Subcutaneous adipose tissue (tissue), 4 donors: Measurements from ENCODE around the gene CNN3. TPM values are rescaled to one million over a fixed set of nuclear protein-coding genes. Genes with fewer than 3 reads are reported as not detected.

Source experiments
- CTCF ChIP-seq: fragments of 450-650 bp; IDR thresholded peaks from one replicate; pipeline ENCODE4 v1.5.1; 2016; ENCODE audit warnings: low read depth, mild to moderate bottlenecking, control low read depth, antibody characterized with exemption, moderate library complexity
- total RNA-seq, 4 donors: library from RNA; depleted of rRNA; stranded (reverse); fragments of >200 nt; gene quantifications; one replicate each; pipeline ENCODE4 v1.1.0, GENCODE V29; 2016

Gene CNN3
- total RNA-seq: 100 to 1,000 TPM in 3 of 4 donors, 10 to 100 TPM in 1; 99.6 to 172 (median 151) TPM

GRCh38 chr1:94926915-94927404 lies at the start of gene CNN3:
Gene CNN3 (minus strand): TSS chr1:94927110. CDS start chr1:94926894, 216 bp downstream.
- no peak for TF ChIP-seq CTCF

GRCh38 chr1:94974824-94975223 lies 47.9 kb upstream of the CNN3 start:
- TF ChIP-seq CTCF: no peak

- TF ChIP-seq CTCF: no peak
Measured at GRCh38 chr1:94974241-94974640, 47.3 kb upstream of the CNN3 start.

GRCh38 chr1:94973309-94973922 lies 46.5 kb upstream of the CNN3 start:
- TF ChIP-seq CTCF: no peak

- no peak for TF ChIP-seq CTCF
Measured at GRCh38 chr1:94971491-94971924, 44.6 kb upstream of the CNN3 start.

GRCh38 chr1:94970783-94971182 lies 43.9 kb upstream of the CNN3 start:
- no peak for TF ChIP-seq CTCF

GRCh38 chr1:94969137-94969536 lies 42.2 kb upstream of the CNN3 start:
- TF ChIP-seq CTCF: no peak
